Upper lobe of right lung (tissue), 1 donor: Measurements from ENCODE around the gene MROH9. TPM values are rescaled to one million over a fixed set of nuclear protein-coding genes. Genes with fewer than 3 reads are reported as not detected.

Source experiments
- ATAC-seq: fragments of 200-7000 bp; cut with Tn5 transposase; one replicate; pipeline ENCODE4 v1.9.1; 2020; ENCODE audit warnings: mild to moderate bottlenecking, moderate library complexity
- DNase-seq: peaks from one replicate; pipeline ENCODE4 v3.0.0-alpha.2; 2020
- H3K27ac ChIP-seq: fragments of 200-600 bp; one replicate; pipeline ENCODE4 v1.8.0; 2022
- H3K27me3 ChIP-seq: fragments of 200-600 bp; one replicate; pipeline ENCODE4 v1.8.0; 2022; ENCODE audit warnings: mild to moderate bottlenecking
- H3K36me3 ChIP-seq: fragments of 200-600 bp; one replicate; pipeline ENCODE4 v1.8.0; 2022
- H3K4me1 ChIP-seq: fragments of 200-600 bp; one replicate; pipeline ENCODE4 v1.8.0; 2022
- H3K4me3 ChIP-seq: fragments of 200-600 bp; one replicate; pipeline ENCODE4 v1.8.0; 2022; ENCODE audit warnings: mild to moderate bottlenecking
- H3K9me3 ChIP-seq: fragments of 200-600 bp; one replicate; pipeline ENCODE4 v1.8.0; 2022
- CTCF ChIP-seq: fragments of 200-600 bp; IDR thresholded peaks from one replicate; pipeline ENCODE4 v1.8.0; 2022; ENCODE audit warnings: antibody characterized with exemption
- intact Hi-C: fragments of 100-400 bp; cut with DNase I; formaldehyde crosslinking; loops from one replicate; pipeline ENCODE4 v1.11.0; 2022
- total RNA-seq: library from RNA; stranded (reverse); fragmentation: NEBNext Ultra II Directional; extraction: Animal tissue kit (Norgen Biotek cat#: 25700); gene quantifications from one replicate; pipeline ENCODE4 v1.2.1, GENCODE V29; 2021
- donor health status: DM: no; HTN: yes; CAD: no; lungs with severe emphysema.

Gene MROH9
- total RNA-seq, 1 donor from 2014 or later: not detected

- TF ChIP-seq CTCF: no peak
- Histone ChIP-seq H3K4me1 (peaks cover 11% of the 10 kb centered on the region), H3K36me3 (no peaks in the 10 kb centered on the region), H3K27me3 (no peaks in the 10 kb centered on the region), H3K4me3 (no peak overlapping the region), H3K9me3 (no peaks in the 10 kb centered on the region), H3K27ac (peak overlapping the region; percentile 56)
- DNase-seq (no peak), ATAC-seq (no peak)
- intact Hi-C loops: no loop called here
Measured at GRCh38 chr1:171082606-171083005, 147.3 kb downstream of the MROH9 start.

- Histone ChIP-seq H3K27me3 (no peaks in the 10 kb centered on the region), H3K4me1 (peaks cover 11% of the 10 kb centered on the region), H3K9me3 (no peaks in the 10 kb centered on the region), H3K36me3 (no peaks in the 10 kb centered on the region), H3K4me3 (no peak overlapping the region), H3K27ac (no peak overlapping the region)
- intact Hi-C loops: no loop called here
- DNase-seq (no peak), ATAC-seq (peak; percentile 17)
- no peak for TF ChIP-seq CTCF
Measured at GRCh38 chr1:171083222-171083621, 147.9 kb downstream of the MROH9 start.

GRCh38 chr1:171084091-171084490 lies 148.8 kb downstream of the MROH9 start:
- intact Hi-C loops: no loop called here
- H3K27ac ChIP-seq: no peak overlapping the region
- DNase-seq (no peak), ATAC-seq (no peak)
- TF ChIP-seq CTCF: no peak
- H3K4me1 ChIP-seq: peaks cover 11% of the 10 kb centered on the region
- no peaks in the 10 kb centered on the region for H3K27me3 ChIP-seq
- H3K36me3 ChIP-seq: no peaks in the 10 kb centered on the region
- no peaks in the 10 kb centered on the region for H3K9me3 ChIP-seq
- no peak overlapping the region for H3K4me3 ChIP-seq

- Histone ChIP-seq H3K36me3 (no peaks in the 10 kb centered on the region), H3K9me3 (no peaks in the 10 kb centered on the region), H3K27me3 (no peaks in the 10 kb centered on the region), H3K4me3 (no peak overlapping the region), H3K4me1 (peaks cover 11% of the 10 kb centered on the region), H3K27ac (no peak overlapping the region)
- DNase-seq (no peak), ATAC-seq (no peak)
- TF ChIP-seq CTCF: no peak
- intact Hi-C loops: no loop called here
Measured at GRCh38 chr1:171084870-171085269, 149.5 kb downstream of the MROH9 start.

GRCh38 chr1:171087896-171088295 lies 152.6 kb downstream of the MROH9 start:
- no peak for ATAC-seq
- intact Hi-C loops: no loop called here
- Histone ChIP-seq H3K4me3 (no peak overlapping the region), H3K36me3 (no peaks in the 10 kb centered on the region), H3K27ac (no peak overlapping the region), H3K9me3 (no peaks in the 10 kb centered on the region), H3K4me1 (no peaks in the 10 kb centered on the region), H3K27me3 (no peaks in the 10 kb centered on the region)
- DNase-seq: no peak
- TF ChIP-seq CTCF: no peak

GRCh38 chr1:171090604-171091003 lies 155.3 kb downstream of the MROH9 start, which contains the start of gene FMO3:
Gene FMO3, plus strand, starts transcription at chr1:171090905. Its CDS starts 1,754 bp downstream, at chr1:171092659.
- Histone ChIP-seq H3K27me3 (no peaks in the 10 kb centered on the region), H3K9me3 (no peaks in the 10 kb centered on the region), H3K4me1 (no peaks in the 10 kb centered on the region), H3K27ac (no peak within 1 kb of the TSS), H3K36me3 (no peaks in the 10 kb centered on the region), H3K4me3 (no peak within 1 kb of the TSS)
- DNase-seq (no peak), ATAC-seq (no peak)
- TF ChIP-seq CTCF: no peak
- intact Hi-C loops: no loop called here
